HCT116 (cell line): ENCODE measurements around the gene TMTC4. TPM values are rescaled to one million over a fixed set of nuclear protein-coding genes. Genes with fewer than 3 reads are reported as not detected.
"Not testable (repeated sequence)": the region's sequence is repeated elsewhere in the genome, so short reads cannot be mapped to it uniquely, and the experiment has no call there.

Source experiments
- ATAC-seq: fragments of 200-7000 bp; cut with Tn5 transposase; 2 replicates; pipeline ENCODE4 v1.9.1; 2020; ENCODE audit warnings: mild to moderate bottlenecking, moderate library complexity
- BruUV-seq: library from RNA; stranded (reverse); fragments of 400-500 nt; replicated peaks from 2 replicates; lab custom pipeline; 2021; lab: Mats Ljungman, UMichigan
- CTCF ChIA-PET: fragments of 300-600 bp; sonication (Branson Sonifier 250); formaldehyde crosslinking; loops from one replicate; lab custom pipeline; 2021; ENCODE audit warnings: antibody characterized with exemption; lab: Charles Lee
- POLR2A ChIA-PET: fragments of 300-600, 350-600 bp; sonication (Branson Sonifier 250); formaldehyde crosslinking; loops from one replicate; lab custom pipeline; 2021; ENCODE audit warnings: antibody characterized with exemption; lab: Charles Lee
- RAD21 ChIA-PET, 2 experiments: fragments of 300-600 bp; sonication (Branson Sonifier 250); formaldehyde crosslinking; loops; one replicate each; lab custom pipeline; 2023; ENCODE audit warnings: low total read pairs in 2 of 2; ENCODE audit not compliant: uncharacterized antibody in 2 of 2, unreplicated experiment in 2 of 2, low non-redundant PET in 1 of 2; lab: Charles Lee
- DNase-seq: peaks from one replicate; pipeline ENCODE4 v3.0.0-alpha.2; 2010; ENCODE audit warnings: low read depth, low spot score
- H2AFZ ChIP-seq: fragments of 200-600 bp; shearing (Covaris generic), sonication (generic); 2 replicates; pipeline ENCODE4 v1.6.1; 2017; ENCODE audit warnings: low read depth, mixed run types, mixed read lengths, antibody characterized with exemption, low read length; ENCODE audit not compliant: poor library complexity, severe bottlenecking
- H3K27ac ChIP-seq: 2 replicates; pipeline ENCODE4 v1.5.1; 2012; ENCODE audit warnings: low read depth, low read length
- H3K27me3 ChIP-seq: fragments of 200-600 bp; sonication (generic); 2 replicates; pipeline ENCODE4 v1.6.1; 2016; ENCODE audit warnings: mixed run types, low read length, mixed read lengths; ENCODE audit not compliant: insufficient read depth
- H3K36me3 ChIP-seq, 2 experiments: fragments of 200-500 bp in 1 of 2; fragments of 200-600 bp in 1 of 2; sonication (Bioruptor generic) in 1 of 2; sonication (generic) in 1 of 2; 2 replicates each; pipeline versions ENCODE4 v1.5.1 to v1.6.1; 2014 to 2016; ENCODE audit warnings: low read length in 2 of 2, inconsistent platforms in 1 of 2, mixed read lengths in 1 of 2, mixed run types in 1 of 2; ENCODE audit not compliant: insufficient read depth in 2 of 2, control insufficient read depth in 1 of 2
- H3K4me1 ChIP-seq, 2 experiments: fragments of 200-600 bp in 1 of 2; sonication (generic) in 1 of 2; 2 replicates each; pipeline versions ENCODE4 v1.5.1 to v1.6.1; 2012 to 2017; ENCODE audit warnings: low read length in 2 of 2, inconsistent platforms in 1 of 2, mild to moderate bottlenecking in 1 of 2, mixed read lengths in 1 of 2, mixed run types in 1 of 2, moderate library complexity in 1 of 2; ENCODE audit not compliant: insufficient read depth in 2 of 2, control insufficient read depth in 1 of 2
- H3K4me2 ChIP-seq: fragments of 200-600 bp; sonication (generic); 2 replicates; pipeline ENCODE4 v1.6.1; 2017; ENCODE audit warnings: mixed run types, low read length, mixed read lengths
- H3K4me3 ChIP-seq, 2 experiments: fragments of 200-600 bp in 1 of 2; sonication (generic) in 1 of 2; replicated peaks in 1 of 2; 2 replicates each; pipeline ENCODE4 v1.5.1; 2011 to 2016; ENCODE audit warnings: low read length in 2 of 2, control low read depth in 1 of 2, low read depth in 1 of 2, mild to moderate bottlenecking in 1 of 2, mixed read lengths in 1 of 2, mixed run types in 1 of 2
- H3K79me2 ChIP-seq: fragments of 200-600 bp; sonication (generic); 2 replicates; pipeline ENCODE4 v1.6.1; 2017; ENCODE audit warnings: mild to moderate bottlenecking, mixed run types, low read length, moderate library complexity, mixed read lengths; ENCODE audit not compliant: insufficient read depth
- H3K9ac ChIP-seq: fragments of 200-600 bp; sonication (generic); 2 replicates; pipeline ENCODE4 v1.6.1; 2016; ENCODE audit warnings: low read length, mixed read lengths
- H3K9me2 ChIP-seq: fragments of 200-600 bp; sonication (generic), shearing (Covaris generic); 2 replicates; pipeline ENCODE4 v1.6.1; 2017; ENCODE audit warnings: mixed run types, mild to moderate bottlenecking, moderate library complexity; ENCODE audit not compliant: insufficient read depth
- H3K9me3 ChIP-seq, 2 experiments: fragments of 200-500 bp in 1 of 2; fragments of 200-600 bp in 1 of 2; sonication (Bioruptor generic) in 1 of 2; sonication (generic) in 1 of 2; 2 replicates each; pipeline ENCODE4 v1.6.1; 2014 to 2017; ENCODE audit warnings: low read length in 2 of 2, mixed read lengths in 2 of 2, inconsistent platforms in 1 of 2, low read depth in 1 of 2, mild to moderate bottlenecking in 1 of 2, mixed run types in 1 of 2, moderate library complexity in 1 of 2; ENCODE audit not compliant: control insufficient read depth in 1 of 2, insufficient read depth in 1 of 2
- H4K20me1 ChIP-seq: fragments of 200-600 bp; sonication (generic), shearing (Covaris generic); 2 replicates; pipeline ENCODE4 v1.6.1; 2017; ENCODE audit warnings: mixed run types, mild to moderate bottlenecking, moderate library complexity; ENCODE audit not compliant: insufficient read depth
- ATF3 ChIP-seq: IDR thresholded peaks from 2 replicates; pipeline ENCODE4 v1.6.1; 2012
- FOSL1 ChIP-seq: IDR thresholded peaks from 2 replicates; pipeline ENCODE4 v1.6.1; 2012; ENCODE audit warnings: low read depth
- intact Hi-C: fragments of 100-400 bp; cut with micrococcal nuclease; formaldehyde crosslinking; loops from 2 replicates; pipeline ENCODE4 v1.10.0; 2022
- total RNA-seq: library from RNA; stranded (reverse); gene quantifications from one replicate; pipeline ENCODE4 v1.2.1, GENCODE V29; 2021; ENCODE audit not compliant: unreplicated experiment
- TF ChIP-seq, protein P1 (sequence below), 3 experiments: fragments of 200-600 bp in 1 of 3; sonication (generic) in 1 of 3; IDR thresholded peaks in 2 of 3; conservative IDR thresholded peaks in 1 of 3; 2 replicates each; pipeline ENCODE4 v1.5.1; 2012 to 2017; ENCODE audit warnings: low read depth in 2 of 3, low read length in 2 of 3, antibody characterized with exemption in 1 of 3, borderline replicate concordance in 1 of 3, control low read depth in 1 of 3, mild to moderate bottlenecking in 1 of 3, mixed read lengths in 1 of 3, mixed run types in 1 of 3, moderate library complexity in 1 of 3; ENCODE audit not compliant: insufficient read depth in 1 of 3

TMTC4 gene
- total RNA-seq, 1 experiment from 2014 or later, result 23.6 TPM

GRCh38 chr13:100619940-100620339 is 54.7 kb downstream of the TMTC4 start:
- H3K27ac ChIP-seq, result no peak overlapping the region
- BruUV-seq, result no TSS peak
- no peaks in the 10 kb centered on the region for H3K79me2 ChIP-seq
- RAD21 ChIA-PET, result no interaction called here
- H3K27me3 ChIP-seq, result no peaks in the 10 kb centered on the region
- no peak for ATAC-seq
- peaks cover 0 to 3% of the 10 kb centered on the region in 2 experiments; a peak in 3 of 4 replicates for H3K36me3 ChIP-seq
- H3K4me3 ChIP-seq, result no peak overlapping the region
- H2AFZ ChIP-seq, result no peak overlapping the region
- H3K9me2 ChIP-seq, result no peaks in the 10 kb centered on the region
- H4K20me1 ChIP-seq, result no peaks in the 10 kb centered on the region
- no peaks in the 10 kb centered on the region for H3K4me1 ChIP-seq
- POLR2A ChIA-PET, result no interaction called here
- H3K9ac ChIP-seq, result no peak overlapping the region
- TF ChIP-seq FOSL1, result no peak
- TF ChIP-seq, protein P1, sequence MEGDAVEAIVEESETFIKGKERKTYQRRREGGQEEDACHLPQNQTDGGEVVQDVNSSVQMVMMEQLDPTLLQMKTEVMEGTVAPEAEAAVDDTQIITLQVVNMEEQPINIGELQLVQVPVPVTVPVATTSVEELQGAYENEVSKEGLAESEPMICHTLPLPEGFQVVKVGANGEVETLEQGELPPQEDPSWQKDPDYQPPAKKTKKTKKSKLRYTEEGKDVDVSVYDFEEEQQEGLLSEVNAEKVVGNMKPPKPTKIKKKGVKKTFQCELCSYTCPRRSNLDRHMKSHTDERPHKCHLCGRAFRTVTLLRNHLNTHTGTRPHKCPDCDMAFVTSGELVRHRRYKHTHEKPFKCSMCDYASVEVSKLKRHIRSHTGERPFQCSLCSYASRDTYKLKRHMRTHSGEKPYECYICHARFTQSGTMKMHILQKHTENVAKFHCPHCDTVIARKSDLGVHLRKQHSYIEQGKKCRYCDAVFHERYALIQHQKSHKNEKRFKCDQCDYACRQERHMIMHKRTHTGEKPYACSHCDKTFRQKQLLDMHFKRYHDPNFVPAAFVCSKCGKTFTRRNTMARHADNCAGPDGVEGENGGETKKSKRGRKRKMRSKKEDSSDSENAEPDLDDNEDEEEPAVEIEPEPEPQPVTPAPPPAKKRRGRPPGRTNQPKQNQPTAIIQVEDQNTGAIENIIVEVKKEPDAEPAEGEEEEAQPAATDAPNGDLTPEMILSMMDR (IDR thresholded peaks at IDR 0.05 in 2 of 3, conservative IDR thresholded peaks at IDR 0.05 in 1 of 3; ENCODE audit: borderline replicate concordance in 1 of 3, insufficient read depth in 1 of 3, low read depth in 2 of 3, low read length in 2 of 3), result no peak
- TF ChIP-seq ATF3, result no peak
- CTCF ChIA-PET, result no interaction called here
- DNase-seq, result no peak
- no peak overlapping the region for H3K4me2 ChIP-seq
- H3K9me3 ChIP-seq, result no peaks in the 10 kb centered on the region; a peak in 1 of 4 replicates
- intact Hi-C loops, result no loop called here

DNA sequence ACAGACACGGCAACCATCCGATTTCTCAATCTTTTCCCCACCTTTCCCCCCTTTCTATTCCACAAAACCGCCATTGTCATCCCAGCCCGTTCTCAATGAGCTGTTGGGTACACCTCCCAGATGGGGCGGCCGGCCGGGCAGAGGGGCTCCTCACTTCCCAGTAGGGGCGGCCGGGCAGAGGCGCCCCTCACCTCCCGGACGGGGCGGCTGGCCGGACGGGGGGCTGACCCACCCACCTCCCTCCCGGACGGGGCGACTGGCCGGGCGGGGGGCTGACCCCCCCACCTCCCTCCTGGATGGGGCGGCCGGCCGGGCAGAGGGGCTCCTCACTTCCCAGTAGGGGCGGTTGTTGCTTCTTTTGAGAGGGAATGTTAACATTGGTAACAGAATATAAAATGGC is 55.7 kb downstream of the TMTC4 start:
- H3K9me2 ChIP-seq, POLR2A ChIA-PET, H3K36me3 ChIP-seq, H3K4me1 ChIP-seq, H3K4me3 ChIP-seq, intact Hi-C loops, H3K79me2 ChIP-seq, H3K27ac ChIP-seq, ATAC-seq, H3K9ac ChIP-seq, H3K4me2 ChIP-seq, H2AFZ ChIP-seq, RAD21 ChIA-PET, H3K27me3 ChIP-seq, BruUV-seq, H4K20me1 ChIP-seq, CTCF ChIA-PET, H3K9me3 ChIP-seq, DNase-seq: not testable (repeated sequence)
